IMR-90 (cell line): Measurements from ENCODE around the gene PITPNC1.

ENCODE experiments used
- CTCF ChIP-seq: conservative IDR thresholded peaks from 2 replicates; pipeline ENCODE4 v1.5.1; 2012; ENCODE audit warnings: mild to moderate bottlenecking, low read depth, low read length, improper control_type of control experiment
- POLR2A ChIP-seq: IDR thresholded peaks from 2 replicates; pipeline ENCODE4 v1.6.1; 2012; ENCODE audit warnings: mild to moderate bottlenecking, low read depth, low read length

GRCh38 chr17:67555855-67556254 is 178.8 kb downstream of the PITPNC1 start:
- TF ChIP-seq CTCF, result no peak
- no peak for TF ChIP-seq POLR2A
